ENCODE results near the gene CCDC88C.

The CCDC88C gene

GRCh38 chr14:91265404-91265803 lies 152.2 kb downstream of the CCDC88C start:
- peak overlapping the region; percentile 34 for H3K27ac Mint-ChIP-seq
- H3K9me3 Mint-ChIP-seq, result no peaks in the 10 kb centered on the region
- peaks cover 60% of the 10 kb centered on the region for H3K4me1 Mint-ChIP-seq (ENCODE audit: low read depth)
- peaks cover 8% of the 10 kb centered on the region for H3K27me3 Mint-ChIP-seq
- peak overlapping the region; percentile 42 for H3K4me3 Mint-ChIP-seq
- peaks cover 14% of the 10 kb centered on the region for H3K36me3 Mint-ChIP-seq (ENCODE audit: low read depth)

- H3K27me3 Mint-ChIP-seq, result peaks cover 8% of the 10 kb centered on the region
- H3K4me1 Mint-ChIP-seq (ENCODE audit: low read depth), result peaks cover 68% of the 10 kb centered on the region
- H3K36me3 Mint-ChIP-seq (ENCODE audit: low read depth), result peaks cover 7% of the 10 kb centered on the region
- peak overlapping the region; percentile 77 for H3K4me3 Mint-ChIP-seq
- peak overlapping the region; percentile 65 for H3K27ac Mint-ChIP-seq
- H3K9me3 Mint-ChIP-seq, result no peaks in the 10 kb centered on the region
Observed at GRCh38 chr14:91264151-91265150, 153.2 kb downstream of the CCDC88C start.

GRCh38 chr14:91263329-91263728 lies 154.3 kb downstream of the CCDC88C start:
- Mint-ChIP-seq H3K36me3 (ENCODE audit: low read depth) (peaks cover 6% of the 10 kb centered on the region), H3K4me1 (ENCODE audit: low read depth) (peaks cover 73% of the 10 kb centered on the region), H3K9me3 (no peaks in the 10 kb centered on the region), H3K27me3 (peaks cover 8% of the 10 kb centered on the region), H3K27ac (peak overlapping the region; percentile 64), H3K4me3 (peak overlapping the region; percentile 77)

GRCh38 chr14:91261986-91262549 lies 155.6 kb downstream of the CCDC88C start:
- Mint-ChIP-seq H3K4me3 (no peak overlapping the region), H3K27ac (peak overlapping the region; percentile 11), H3K4me1 (ENCODE audit: low read depth) (peaks cover 81% of the 10 kb centered on the region), H3K36me3 (ENCODE audit: low read depth) (no peaks in the 10 kb centered on the region), H3K27me3 (peaks cover 8% of the 10 kb centered on the region), H3K9me3 (no peaks in the 10 kb centered on the region)

GRCh38 chr14:91261115-91261514 lies 156.5 kb downstream of the CCDC88C start:
- Mint-ChIP-seq H3K4me3 (peak overlapping the region; percentile 11), H3K27me3 (peaks cover 8% of the 10 kb centered on the region), H3K9me3 (no peaks in the 10 kb centered on the region), H3K4me1 (ENCODE audit: low read depth) (peaks cover 80% of the 10 kb centered on the region), H3K27ac (peak overlapping the region; percentile 7), H3K36me3 (ENCODE audit: low read depth) (no peaks in the 10 kb centered on the region)

- no peaks in the 10 kb centered on the region for H3K36me3 Mint-ChIP-seq (ENCODE audit: low read depth)
- no peaks in the 10 kb centered on the region for H3K9me3 Mint-ChIP-seq
- H3K4me3 Mint-ChIP-seq, result no peak overlapping the region
- H3K27ac Mint-ChIP-seq, result no peak overlapping the region
- H3K4me1 Mint-ChIP-seq (ENCODE audit: low read depth), result peaks cover 76% of the 10 kb centered on the region
- H3K27me3 Mint-ChIP-seq, result peaks cover 5% of the 10 kb centered on the region
Observed at GRCh38 chr14:91258876-91259275, 158.7 kb downstream of the CCDC88C start.

GRCh38 chr14:91258011-91258618 lies 159.5 kb downstream of the CCDC88C start:
- H3K36me3 Mint-ChIP-seq (ENCODE audit: low read depth), result no peaks in the 10 kb centered on the region
- H3K9me3 Mint-ChIP-seq, result no peaks in the 10 kb centered on the region
- peaks cover 71% of the 10 kb centered on the region for H3K4me1 Mint-ChIP-seq (ENCODE audit: low read depth)
- no peaks in the 10 kb centered on the region for H3K27me3 Mint-ChIP-seq
- H3K4me3 Mint-ChIP-seq, result no peak overlapping the region
- H3K27ac Mint-ChIP-seq, result peak overlapping the region; percentile 46

- Mint-ChIP-seq H3K27me3 (no peaks in the 10 kb centered on the region), H3K4me1 (ENCODE audit: low read depth) (peaks cover 72% of the 10 kb centered on the region), H3K36me3 (ENCODE audit: low read depth) (no peaks in the 10 kb centered on the region), H3K27ac (peak overlapping the region; percentile 46), H3K9me3 (no peaks in the 10 kb centered on the region), H3K4me3 (no peak overlapping the region)
Observed at GRCh38 chr14:91257328-91258010, 160.2 kb downstream of the CCDC88C start.

- Mint-ChIP-seq H3K4me3 (no peak overlapping the region), H3K36me3 (ENCODE audit: low read depth) (no peaks in the 10 kb centered on the region), H3K9me3 (no peaks in the 10 kb centered on the region), H3K4me1 (ENCODE audit: low read depth) (peaks cover 73% of the 10 kb centered on the region), H3K27ac (no peak overlapping the region), H3K27me3 (no peaks in the 10 kb centered on the region)
Observed at GRCh38 chr14:91256661-91257060, 161.0 kb downstream of the CCDC88C start.

- H3K4me3 Mint-ChIP-seq, result no peak overlapping the region
- H3K36me3 Mint-ChIP-seq (ENCODE audit: low read depth), result peaks cover 6% of the 10 kb centered on the region
- no peaks in the 10 kb centered on the region for H3K27me3 Mint-ChIP-seq
- H3K4me1 Mint-ChIP-seq (ENCODE audit: low read depth), result peaks cover 74% of the 10 kb centered on the region
- H3K27ac Mint-ChIP-seq, result peak overlapping the region; percentile 24
- no peaks in the 10 kb centered on the region for H3K9me3 Mint-ChIP-seq
Observed at GRCh38 chr14:91255026-91255695, 162.5 kb downstream of the CCDC88C start.

- Mint-ChIP-seq H3K36me3 (ENCODE audit: low read depth) (peaks cover 6% of the 10 kb centered on the region), H3K4me1 (ENCODE audit: low read depth) (peaks cover 74% of the 10 kb centered on the region), H3K27ac (peak overlapping the region; percentile 82), H3K4me3 (peak overlapping the region; percentile 63), H3K27me3 (no peaks in the 10 kb centered on the region), H3K9me3 (no peaks in the 10 kb centered on the region)
Observed at GRCh38 chr14:91254461-91254860, 163.2 kb downstream of the CCDC88C start.

- Mint-ChIP-seq H3K4me1 (ENCODE audit: low read depth) (peaks cover 77% of the 10 kb centered on the region), H3K36me3 (ENCODE audit: low read depth) (peaks cover 6% of the 10 kb centered on the region), H3K9me3 (no peaks in the 10 kb centered on the region), H3K27ac (peak overlapping the region; percentile 82), H3K27me3 (no peaks in the 10 kb centered on the region), H3K4me3 (peak overlapping the region; percentile 63)
Observed at GRCh38 chr14:91253795-91254323, 163.8 kb downstream of the CCDC88C start.

GRCh38 chr14:91252871-91253794 lies 164.5 kb downstream of the CCDC88C start:
- peaks cover 78% of the 10 kb centered on the region for H3K4me1 Mint-ChIP-seq (ENCODE audit: low read depth)
- H3K4me3 Mint-ChIP-seq, result peak overlapping the region; percentile 59
- H3K36me3 Mint-ChIP-seq (ENCODE audit: low read depth), result peaks cover 6% of the 10 kb centered on the region
- no peaks in the 10 kb centered on the region for H3K9me3 Mint-ChIP-seq
- H3K27ac Mint-ChIP-seq, result no peak overlapping the region
- H3K27me3 Mint-ChIP-seq, result no peaks in the 10 kb centered on the region
